GM18873 (cell line): ENCODE data around the gene SGK1.
"Not testable (repeated sequence)": the region's sequence is repeated elsewhere in the genome, so short reads cannot be mapped to it uniquely, and the experiment has no call there.

Source experiments
- ATAC-seq: cut with Tn5 transposase; IDR thresholded peaks from one replicate; pipeline ENCODE4 v1.9.1; 2021; ENCODE audit warnings: mild to moderate bottlenecking, moderate library complexity, moderate number of reproducible peaks; ENCODE audit not compliant: unreplicated experiment, low FRiP score

SGK1 gene

DNA sequence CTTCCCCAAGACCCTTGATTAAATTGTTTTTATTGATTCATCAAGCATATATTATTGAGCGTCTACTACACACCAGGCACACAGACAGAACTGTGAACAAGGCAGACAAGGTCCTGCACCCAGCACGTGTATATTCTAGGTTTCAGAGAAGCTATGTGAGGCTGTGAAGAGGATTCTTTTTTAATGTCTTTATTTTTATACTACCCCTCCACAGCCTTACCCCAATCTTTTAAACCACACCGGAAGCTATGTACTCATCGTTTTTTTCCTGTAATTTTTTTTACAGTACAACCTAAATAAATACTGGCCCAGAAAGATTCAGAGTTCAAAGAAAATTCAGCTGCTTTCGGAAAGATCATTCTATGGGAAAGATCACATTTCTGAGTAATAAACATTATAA, 10.0 kb downstream of the SGK1 start:
- ATAC-seq: no peak

DNA sequence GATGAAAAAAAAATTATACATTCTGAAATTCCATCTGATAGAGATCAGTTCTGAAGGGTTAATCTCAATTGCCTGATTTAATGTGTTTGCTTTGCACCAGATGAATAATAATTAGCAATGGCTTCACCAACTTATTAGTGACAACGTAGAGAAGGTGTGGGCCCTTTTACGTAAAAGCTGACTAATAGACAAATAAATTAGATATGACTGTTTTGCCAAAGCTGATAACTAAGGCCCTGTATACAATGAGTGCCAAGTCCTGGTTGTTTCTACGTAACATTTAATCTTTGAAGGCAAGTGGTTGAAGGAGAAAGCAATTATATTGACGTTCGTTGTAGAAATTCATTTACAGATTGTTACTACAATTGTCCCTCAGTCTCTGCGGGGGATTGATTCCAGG, 10.8 kb downstream of the SGK1 start:
- no peak for ATAC-seq

DNA sequence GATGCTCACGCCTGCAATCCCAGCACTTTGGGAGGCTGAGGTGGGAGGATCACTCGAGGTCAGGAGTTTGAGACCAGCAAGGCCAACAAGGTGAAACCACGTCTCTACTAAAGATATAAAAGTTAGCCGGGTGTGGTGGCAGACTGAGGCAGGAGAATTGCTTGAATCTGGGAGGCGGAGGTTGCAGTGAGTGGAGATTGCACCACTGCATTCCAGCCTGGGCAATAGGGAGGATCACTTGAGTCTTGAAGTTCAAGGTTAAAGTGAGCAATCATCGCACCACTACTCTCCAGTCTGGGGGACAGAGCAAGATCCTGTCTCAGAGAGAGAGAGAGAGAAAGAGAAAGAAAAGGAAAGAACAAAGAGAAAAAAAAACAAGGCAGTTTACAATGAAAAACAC, 13.5 kb downstream of the SGK1 start:
- not testable (repeated sequence) for ATAC-seq

DNA sequence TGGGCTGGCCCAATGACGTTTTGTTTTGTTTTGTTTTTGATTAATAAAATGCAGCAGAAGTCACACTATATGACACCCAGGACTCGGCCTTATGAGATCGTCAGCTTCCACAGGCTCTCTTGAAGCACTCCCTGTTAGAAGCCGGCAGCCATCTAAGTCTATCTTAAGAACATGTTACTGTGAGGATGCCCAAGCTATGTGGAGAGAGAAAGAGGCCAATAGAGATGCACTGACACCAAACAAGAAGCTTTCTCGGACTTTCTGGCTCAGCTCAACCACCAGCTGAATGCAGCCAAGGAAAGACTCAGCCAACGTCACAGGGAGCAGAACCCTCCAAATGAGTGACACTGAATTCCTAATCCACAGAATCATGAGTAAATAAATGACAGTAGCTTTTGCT, 14.0 kb downstream of the SGK1 start:
- ATAC-seq: no peak

DNA sequence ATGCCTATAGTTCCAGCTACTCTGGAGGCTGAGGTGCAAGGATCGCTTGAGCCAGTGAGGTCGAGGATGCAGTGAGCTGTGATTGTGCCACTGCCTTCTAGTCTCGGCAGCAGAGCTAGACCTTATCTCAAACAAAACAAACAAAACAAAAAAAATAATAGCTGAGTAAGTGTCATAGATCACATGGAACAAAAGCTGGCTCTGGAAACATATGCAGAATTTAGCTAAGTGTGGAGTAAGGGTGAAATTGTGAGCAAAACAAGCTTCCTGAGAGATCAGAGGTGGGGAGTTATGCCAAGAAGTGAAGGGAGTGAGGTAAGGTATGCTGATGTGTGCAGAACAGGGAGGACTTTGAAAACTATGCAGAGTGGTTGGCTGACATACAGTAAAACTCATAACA, 18.7 kb downstream of the SGK1 start:
- no peak for ATAC-seq

DNA sequence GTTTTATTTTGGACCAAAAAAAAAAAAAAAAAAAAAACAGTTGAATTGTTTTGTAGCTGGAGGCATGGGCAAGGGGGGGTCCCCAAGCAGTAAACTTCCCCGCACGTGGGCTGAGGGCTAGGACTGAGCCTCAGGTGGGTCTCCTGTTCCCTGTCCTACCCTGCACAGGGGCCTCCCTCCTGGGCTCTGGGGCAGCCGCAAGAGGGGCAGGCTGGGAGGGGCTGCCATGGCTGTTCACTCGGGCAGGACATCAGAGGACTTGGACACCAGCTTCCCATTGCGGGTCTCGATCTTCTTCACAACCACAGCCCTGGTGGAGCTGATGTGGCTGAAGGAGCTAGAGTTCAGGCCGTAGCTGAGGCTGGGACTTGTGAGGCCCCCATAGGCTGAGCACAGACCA, 21.1 kb downstream of the SGK1 start:
- ATAC-seq: no peak

DNA sequence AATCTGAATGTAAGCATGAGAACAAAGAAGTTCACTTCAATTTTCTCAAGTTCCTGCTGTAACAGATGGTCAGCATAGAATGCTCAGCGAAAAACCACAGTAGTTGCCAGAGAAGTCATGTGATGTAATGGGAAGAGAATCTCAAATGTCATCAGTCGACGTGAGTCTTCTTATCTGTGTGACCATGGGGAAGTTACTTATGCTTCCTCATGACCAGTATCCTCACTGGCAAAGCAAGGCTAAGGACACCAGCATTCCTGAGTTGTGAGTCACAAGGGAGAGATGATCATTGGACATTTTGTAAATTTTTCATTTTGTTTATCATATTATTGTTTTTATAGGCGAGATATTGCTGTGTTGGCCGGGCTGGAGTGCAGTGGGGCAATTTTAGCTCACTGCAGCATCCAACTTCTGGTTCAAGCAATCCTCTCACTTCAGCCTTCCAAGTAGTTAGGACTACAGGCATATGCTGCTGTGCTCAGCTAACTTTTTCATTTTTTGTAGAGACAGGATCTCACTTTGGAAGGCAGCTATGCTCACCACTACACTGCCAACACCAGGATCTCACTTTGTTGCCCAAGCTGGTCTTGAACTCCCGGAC, 21.9 kb downstream of the SGK1 start:
- ATAC-seq: no peak

DNA sequence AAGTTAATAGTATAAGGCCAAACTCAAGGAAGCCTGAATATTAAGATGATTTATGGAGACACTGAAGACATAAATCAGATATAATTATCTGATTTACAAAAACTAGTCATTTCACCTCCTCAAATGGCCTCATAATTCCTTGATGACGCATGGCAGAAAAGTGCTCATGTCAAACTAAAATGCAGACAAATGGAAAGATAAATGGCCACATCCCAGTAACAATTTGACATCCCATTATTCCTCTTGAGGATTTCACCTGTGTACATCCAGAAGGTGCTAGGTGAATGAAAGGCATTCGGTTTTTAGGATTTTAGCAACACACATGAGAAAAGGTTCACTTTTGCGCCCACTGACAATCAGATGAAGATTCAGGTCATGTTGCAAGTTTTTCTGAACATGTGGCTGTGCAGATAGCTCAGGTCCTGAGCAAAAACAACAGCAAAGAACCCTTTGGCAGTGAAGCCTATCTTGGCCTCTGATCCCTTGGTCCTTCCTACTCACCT, 24.2 kb downstream of the SGK1 start:
- no peak for ATAC-seq

DNA sequence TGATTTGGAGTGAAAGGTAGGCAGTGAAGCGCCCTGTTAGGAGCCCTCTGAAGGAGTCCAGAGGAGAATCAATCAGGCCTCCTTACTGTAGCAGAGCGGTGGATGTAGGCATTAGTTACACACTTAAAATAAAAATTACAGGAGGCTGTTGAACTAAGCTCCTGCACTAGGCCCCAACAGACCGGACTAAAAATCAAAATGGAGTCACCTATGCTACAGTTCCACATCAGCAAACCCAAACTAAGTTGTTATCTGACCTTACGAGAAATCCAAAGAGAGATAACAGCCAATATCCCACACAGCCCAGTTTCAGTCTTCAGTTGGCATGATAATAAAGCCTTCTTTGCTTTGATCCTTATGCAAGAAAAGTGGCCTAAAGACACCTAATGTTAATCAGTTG, 26.8 kb downstream of the SGK1 start:
- ATAC-seq: no peak

DNA sequence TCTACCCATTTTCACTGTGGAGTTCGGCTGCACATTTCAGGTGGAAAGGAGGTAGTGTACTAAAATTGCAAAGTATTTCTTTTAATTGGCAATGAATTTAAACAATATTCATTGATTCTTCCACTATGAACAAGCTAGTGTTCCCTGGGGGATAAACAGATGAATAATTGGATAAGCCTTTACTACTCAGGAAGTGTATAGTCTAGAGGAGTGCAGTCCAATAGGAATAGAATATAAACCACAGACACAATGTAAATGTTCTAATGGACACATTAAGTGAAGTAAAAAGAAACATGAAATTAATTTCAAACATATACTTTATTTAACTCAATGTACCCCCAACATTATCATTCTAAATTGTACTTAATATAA, 28.7 kb downstream of the SGK1 start:
- ATAC-seq: no peak

DNA sequence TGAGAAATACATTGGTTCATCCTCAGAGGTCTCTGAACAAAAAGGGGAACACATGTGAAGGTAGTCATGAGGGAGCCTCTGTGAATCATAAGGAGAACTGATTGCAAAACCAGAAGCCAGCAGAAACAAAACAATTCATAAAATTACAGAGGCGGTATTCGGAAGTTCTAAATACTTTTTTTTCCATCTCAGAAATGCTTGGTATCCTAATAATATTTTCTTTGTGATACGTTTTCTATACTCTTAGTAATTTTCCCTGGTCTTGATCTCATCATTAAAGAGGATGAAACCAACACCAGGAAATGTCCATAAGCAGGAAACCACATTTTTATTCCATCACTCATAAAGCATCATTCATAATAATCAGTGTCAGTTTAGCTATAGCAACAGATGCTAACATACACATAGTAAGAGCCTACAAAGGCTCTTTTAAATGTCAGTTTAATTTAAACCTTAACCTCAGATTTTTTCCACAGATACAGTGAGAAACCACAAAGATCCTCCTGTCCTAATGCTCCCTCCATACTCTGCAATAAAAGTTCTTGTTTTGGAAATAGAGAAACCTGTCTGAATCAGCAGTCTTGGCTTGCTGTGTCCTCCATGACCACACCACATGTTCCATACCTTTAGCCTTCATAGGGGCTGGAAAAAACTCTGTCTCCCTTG, 29.2 kb downstream of the SGK1 start:
- ATAC-seq: peak; percentile 51

DNA sequence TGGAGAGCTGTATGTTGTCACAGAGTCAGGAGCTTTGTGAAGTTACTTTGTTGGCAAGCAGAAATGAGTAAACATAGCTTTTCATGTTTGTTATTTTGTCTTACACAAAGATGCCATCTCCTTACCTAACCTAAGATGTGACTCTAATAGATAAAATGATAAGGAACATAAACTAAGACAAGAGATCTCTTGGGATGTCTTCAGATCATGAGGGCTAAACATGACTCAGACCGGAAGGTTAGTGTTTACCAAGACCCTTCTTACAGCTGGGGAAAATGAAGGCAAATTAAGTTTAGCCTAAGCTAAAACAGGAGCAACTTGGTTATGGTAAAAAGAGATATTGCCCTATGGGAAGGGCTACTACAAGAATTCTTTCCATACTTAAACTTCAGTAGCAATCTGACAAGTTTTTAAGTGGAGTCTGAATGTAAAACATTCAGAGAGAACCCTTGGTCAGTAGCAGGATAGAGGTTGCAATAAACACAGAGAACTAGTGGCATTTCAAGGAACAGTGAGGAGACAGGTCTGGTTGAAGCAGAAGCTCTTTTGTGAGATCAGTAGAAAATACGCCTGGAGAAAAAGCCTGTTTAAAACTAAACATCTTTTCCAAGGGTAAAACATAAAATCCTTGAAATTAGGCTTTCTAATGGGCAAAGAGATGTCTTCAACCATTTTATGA, 29.9 kb downstream of the SGK1 start:
- peak; percentile 42 for ATAC-seq

DNA sequence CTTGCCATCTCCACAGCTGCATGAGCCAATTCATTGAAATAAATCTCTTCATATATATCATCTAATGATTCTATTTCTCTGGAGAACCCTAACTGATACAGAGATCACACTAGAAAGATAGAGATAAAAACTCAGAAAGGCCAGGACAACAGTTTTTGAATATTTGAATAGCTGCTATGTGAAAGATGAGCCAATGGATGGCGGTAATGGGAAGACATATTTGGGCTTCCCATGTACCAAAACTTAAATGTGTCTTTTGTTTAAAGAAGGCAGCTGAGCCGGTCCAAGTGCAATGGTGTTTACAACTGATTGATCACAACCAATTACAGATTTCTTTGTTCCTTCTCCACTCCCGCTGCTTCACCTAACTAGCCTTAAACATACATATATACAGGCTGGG, 35.1 kb downstream of the SGK1 start:
- ATAC-seq: no peak

DNA sequence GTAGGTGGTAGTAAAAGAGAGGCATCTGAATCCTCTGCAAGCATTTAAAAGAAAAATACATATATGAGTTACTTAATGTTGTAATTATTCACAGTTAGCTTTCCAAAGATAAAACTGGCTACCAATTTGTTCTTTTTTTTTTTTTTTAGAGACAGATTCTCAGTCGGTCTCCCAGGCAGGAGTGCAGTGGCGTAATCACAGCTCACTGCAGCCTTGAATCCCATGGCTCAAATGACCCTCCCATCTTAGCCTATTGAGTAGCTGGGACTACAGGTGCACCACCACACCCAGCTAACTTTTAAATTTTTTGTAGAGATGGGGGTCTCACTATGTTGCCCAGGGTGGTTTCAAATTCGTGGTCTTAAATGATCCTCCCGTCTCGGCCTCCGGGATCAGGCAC, 36.5 kb downstream of the SGK1 start:
- no peak for ATAC-seq

DNA sequence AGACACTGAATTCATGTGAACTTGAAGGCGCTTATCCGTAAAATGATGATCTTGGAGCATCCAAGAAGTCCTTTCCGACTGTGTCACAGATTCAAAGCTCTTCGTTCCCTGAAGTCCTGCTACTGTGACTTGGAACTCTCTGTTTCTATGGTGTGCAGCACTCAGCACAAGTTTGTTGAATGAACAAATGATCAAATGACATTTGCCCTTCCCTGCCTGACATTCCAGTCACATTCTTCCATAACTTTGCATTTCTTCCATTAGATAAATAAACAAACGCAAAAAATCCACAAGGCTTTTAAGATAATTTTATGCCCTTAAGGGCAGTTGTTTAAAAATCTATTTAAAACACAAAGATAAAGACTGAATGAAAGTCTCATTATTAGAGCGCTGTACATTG, 39.9 kb downstream of the SGK1 start:
- no peak for ATAC-seq

DNA sequence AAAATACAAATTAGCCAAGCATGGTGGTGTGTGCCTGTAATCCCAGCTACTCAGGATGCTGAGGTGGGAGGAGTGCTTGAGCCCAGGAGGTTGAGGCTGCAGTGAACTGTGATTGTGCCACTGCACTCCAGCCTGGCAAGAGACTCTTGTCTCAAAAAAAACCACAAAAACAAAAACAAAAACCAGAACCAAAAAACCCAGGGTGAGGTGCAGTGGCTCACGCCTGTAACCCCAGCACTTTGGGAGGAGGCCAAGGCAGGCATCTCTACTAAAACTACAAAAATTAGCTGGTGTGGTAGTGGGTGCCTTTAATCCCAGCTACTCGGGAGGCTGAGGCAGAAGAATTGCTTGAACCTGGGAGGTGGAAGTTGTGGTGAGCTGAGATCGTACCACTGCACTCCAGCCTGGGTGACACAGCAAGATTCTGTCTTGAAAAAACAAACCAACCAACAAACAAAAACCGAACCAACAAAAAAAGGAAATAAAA, 41.0 kb downstream of the SGK1 start:
- not testable (repeated sequence) for ATAC-seq

DNA sequence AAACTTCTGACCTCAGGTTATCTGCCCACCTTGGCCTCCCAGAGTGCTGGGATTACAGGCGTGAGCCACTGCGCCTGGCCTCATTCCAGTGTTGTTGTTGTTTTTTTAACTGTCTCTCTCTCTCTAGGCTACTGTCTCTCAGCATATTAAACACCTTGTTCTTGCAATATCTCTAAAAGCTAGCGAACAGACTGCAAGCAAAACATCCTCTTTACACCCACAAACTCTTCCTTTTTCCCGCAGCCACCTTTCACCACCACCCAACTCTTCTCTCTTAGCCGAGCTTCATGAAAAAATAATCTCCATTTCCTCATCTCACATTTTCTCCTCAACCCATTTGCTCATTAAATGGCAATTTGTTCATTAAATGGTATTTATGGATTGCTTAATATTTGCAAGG, 45.5 kb downstream of the SGK1 start:
- no peak for ATAC-seq

DNA sequence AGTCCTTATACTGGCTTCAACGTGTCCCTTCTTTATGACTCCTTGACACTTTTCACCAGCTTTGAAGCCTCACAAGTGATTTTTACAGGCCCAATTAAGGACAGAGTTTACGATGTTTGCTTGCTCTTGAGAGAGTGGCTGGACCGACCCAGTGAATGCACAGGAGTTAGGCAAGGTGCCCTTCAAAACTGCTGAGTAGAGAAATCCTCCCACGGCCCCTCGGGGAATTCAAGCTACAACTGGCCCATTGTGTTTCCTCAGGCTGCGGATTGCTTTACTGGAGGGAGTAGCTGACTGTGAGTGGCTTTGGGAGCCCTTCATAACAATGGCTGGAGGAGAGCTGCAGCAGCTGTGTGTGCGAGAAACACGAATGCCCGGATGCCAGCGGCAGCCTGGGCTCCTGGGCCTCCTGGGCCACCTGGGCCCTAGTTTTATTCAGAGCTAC, 50.0 kb downstream of the SGK1 start:
- no peak for ATAC-seq

DNA sequence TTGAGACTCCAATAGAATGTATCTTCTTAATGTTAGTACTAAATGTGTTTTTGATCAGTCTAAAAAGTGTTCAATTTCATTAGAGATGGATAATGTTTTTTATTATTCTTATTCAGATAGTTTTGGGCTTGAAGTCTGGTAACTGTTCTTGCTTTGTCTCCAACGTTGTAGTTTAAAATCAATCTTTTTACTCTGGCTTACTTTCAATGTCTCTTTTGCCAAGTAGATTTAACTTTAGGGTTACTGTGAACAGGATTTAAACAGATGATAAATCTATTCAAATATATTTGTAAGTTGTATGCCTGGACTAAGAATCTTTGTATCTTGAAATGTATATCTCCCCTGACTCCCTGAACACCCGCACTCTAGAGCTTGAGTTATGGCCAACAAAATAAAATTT, 51.1 kb downstream of the SGK1 start:
- ATAC-seq: no peak

DNA sequence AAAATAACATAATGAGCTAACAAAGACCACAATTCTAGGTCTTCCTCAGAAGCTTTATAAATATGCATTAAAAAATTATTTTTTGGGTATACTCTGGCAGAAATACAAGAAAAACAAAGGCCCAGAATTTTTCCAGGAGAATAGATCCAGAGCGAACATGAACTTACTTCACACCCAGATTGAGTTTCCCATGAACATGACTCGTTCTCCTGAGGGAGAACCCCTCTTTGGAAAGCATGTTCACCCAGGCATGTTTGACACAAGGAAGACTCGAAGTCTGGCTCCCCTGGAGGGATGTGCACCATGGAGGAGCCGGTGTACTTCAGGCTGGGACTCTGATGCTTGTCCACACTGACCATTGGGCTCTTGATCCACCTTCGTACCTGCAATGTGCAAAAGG, 56.1 kb downstream of the SGK1 start:
- no peak for ATAC-seq

DNA sequence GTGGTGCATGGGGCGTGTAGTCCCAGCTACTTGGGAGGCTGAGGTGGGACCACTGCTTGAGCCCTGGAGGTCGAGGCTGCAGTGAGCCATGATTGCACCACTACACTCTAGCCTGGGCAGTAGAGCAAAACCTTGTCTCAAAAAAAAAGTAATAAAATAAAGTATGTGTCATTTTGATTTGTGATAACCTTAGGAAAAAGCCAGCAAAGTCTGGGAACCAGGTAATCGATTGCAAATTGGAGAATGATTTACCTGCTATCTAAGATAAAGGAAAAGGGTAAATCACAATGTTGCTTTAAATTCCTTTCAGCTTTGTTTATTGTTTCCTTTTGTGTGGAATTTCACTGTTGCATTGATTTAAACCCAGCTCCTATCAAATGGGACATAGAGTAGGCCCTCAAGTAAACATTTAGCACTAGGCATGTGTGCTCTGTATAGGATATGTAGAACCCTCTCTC, 59.0 kb downstream of the SGK1 start:
- ATAC-seq: no peak

DNA sequence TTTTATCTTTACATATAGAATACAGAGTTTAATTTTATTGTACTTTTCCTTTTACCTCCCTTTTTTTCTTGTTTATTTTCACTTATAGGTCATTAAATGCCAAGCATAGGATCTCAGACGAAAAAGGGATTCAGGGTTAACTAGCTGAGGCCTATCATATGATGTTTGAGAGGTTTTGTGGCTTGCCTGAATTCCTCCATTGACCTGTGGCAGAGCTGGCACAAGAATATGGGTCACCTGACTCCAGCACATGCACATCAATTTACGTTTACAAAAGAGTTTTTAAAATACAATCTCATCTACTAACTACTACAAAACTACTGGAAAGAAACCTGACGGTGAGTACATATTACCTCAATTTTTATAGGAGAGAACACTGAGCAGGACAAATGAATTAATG, 60.4 kb downstream of the SGK1 start:
- no peak for ATAC-seq
